ENCODE data around the gene CCNG1.
A peak's percentile ranks its signal among the peaks of the same experiment; 100 is the strongest.

The CCNG1 gene

DNA sequence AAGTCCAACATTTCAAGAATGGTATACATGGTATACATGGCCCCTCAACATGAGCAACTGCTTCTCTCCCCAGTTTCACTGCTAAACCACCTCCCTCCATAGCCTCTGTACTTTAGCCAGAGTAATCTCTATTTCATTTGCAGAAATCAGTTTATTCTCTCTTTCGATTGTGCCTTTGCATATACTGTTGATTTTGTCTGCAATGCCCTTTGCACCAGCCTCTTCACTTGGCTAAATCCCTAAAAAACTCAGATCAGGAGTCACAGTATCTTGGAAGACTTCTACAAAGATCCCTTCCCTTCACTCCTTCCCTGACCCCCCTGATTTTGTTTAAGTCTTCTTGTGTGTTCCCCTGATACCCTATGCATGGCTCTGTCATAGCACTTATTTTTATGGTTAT is 4.9 kb upstream of the CCNG1 start:
- no peak for TF ChIP-seq CTCF (IDR thresholded peaks at IDR 0.05; ENCODE audit: low read depth, low read length)
- no peak overlapping the region for H3K4me3 ChIP-seq (ENCODE audit: low read depth, low read length)
- DNase-seq (ENCODE audit: low read depth, low spot score) = no peak
- in situ Hi-C loops (cut with HindIII; ENCODE audit: low sequenced_read_pairs) = no loop called here

DNA sequence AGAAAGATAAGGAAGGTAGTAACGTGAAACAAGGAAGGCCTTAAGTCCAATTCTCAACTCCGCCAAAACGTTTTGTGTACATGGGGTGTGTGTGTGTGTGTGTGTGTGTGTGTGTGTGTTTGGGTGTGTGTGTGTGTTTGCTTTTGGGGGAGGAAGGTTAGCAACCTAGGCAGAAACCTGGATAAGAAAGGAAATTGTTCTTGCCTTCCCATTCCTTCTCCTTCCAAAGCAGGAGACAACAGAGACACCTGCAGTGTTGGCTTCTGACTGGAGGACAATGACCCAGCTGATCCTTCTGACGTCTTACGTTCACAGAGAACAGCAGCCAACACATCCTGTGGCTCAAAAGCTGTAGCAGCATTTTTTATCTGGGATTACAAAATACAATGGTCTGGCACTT is 4.1 kb upstream of the CCNG1 start:
- no peak for DNase-seq (ENCODE audit: low read depth, low spot score)
- in situ Hi-C loops (cut with HindIII; ENCODE audit: low sequenced_read_pairs) = no loop called here
- no peak for TF ChIP-seq CTCF (IDR thresholded peaks at IDR 0.05; ENCODE audit: low read depth, low read length)
- H3K4me3 ChIP-seq (ENCODE audit: low read depth, low read length) = no peak overlapping the region

- in situ Hi-C loops (cut with HindIII; ENCODE audit: low sequenced_read_pairs) = no loop called here
- no peak overlapping the region for H3K4me3 ChIP-seq (ENCODE audit: low read depth, low read length)
- peak; percentile 71 for DNase-seq (ENCODE audit: low read depth, low spot score)
- TF ChIP-seq CTCF (IDR thresholded peaks at IDR 0.05; ENCODE audit: low read depth, low read length) = no peak
Measured at GRCh38 chr5:163434401-163434866, 3.0 kb upstream of the CCNG1 start.

GRCh38 chr5:163436515-163436914 is 880 bp upstream of the CCNG1 start:
- no peak for TF ChIP-seq CTCF (IDR thresholded peaks at IDR 0.05; ENCODE audit: low read depth, low read length)
- DNase-seq (ENCODE audit: low read depth, low spot score) = no peak
- H3K4me3 ChIP-seq (ENCODE audit: low read depth, low read length) = no peak overlapping the region
- in situ Hi-C loops (cut with HindIII; ENCODE audit: low sequenced_read_pairs) = no loop called here

DNA sequence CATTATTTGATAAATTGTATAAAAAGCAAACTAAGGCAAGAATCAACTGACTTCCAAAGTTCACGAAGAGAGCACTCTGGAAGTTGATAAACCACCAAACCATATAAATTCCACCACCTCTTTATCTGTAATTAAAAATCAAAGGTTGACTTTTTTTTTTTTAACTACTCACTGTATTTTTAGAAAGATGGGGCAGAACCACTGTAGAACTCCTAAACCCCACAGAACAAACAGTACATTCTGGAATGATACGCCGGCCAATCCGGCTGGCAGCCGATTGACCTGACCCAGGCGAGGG is 435 bp upstream of the CCNG1 start:
- TF ChIP-seq CTCF (IDR thresholded peaks at IDR 0.05; ENCODE audit: low read depth, low read length) = no peak
- H3K4me3 ChIP-seq (ENCODE audit: low read depth, low read length) = peak overlapping the region; percentile 95
- no peak for DNase-seq (ENCODE audit: low read depth, low spot score)
- in situ Hi-C loops (cut with HindIII; ENCODE audit: low sequenced_read_pairs) = no loop called here

- TF ChIP-seq CTCF (IDR thresholded peaks at IDR 0.05; ENCODE audit: low read depth, low read length) = no peak
- peak overlapping the region; percentile 95 for H3K4me3 ChIP-seq (ENCODE audit: low read depth, low read length)
- in situ Hi-C loops (cut with HindIII; ENCODE audit: low sequenced_read_pairs) = no loop called here
- DNase-seq (ENCODE audit: low read depth, low spot score) = peak; percentile 54
Measured at GRCh38 chr5:163439092-163439425, 1.7 kb downstream of the CCNG1 start.

DNA sequence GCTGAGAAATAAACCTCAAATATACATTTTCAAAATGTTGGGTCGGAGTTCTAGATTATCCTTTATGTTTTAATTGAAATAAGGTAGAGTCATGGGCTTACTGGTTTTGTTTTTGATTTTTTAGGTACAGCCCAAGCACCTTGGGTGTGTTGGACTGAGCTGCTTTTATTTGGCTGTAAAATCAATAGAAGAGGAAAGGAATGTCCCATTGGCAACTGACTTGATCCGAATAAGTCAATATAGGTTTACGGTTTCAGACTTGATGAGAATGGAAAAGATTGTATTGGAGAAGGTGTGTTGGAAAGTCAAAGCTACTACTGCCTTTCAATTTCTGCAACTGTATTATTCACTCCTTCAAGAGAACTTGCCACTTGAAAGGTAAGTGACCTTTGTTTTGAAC is 3.6 kb downstream of the CCNG1 start:
- in situ Hi-C loops (cut with HindIII; ENCODE audit: low sequenced_read_pairs) = no loop called here
- TF ChIP-seq CTCF (IDR thresholded peaks at IDR 0.05; ENCODE audit: low read depth, low read length) = no peak
- no peak for DNase-seq (ENCODE audit: low read depth, low spot score)
- H3K4me3 ChIP-seq (ENCODE audit: low read depth, low read length) = no peak overlapping the region
